HG02884 (cell line): ENCODE data around the gene CAMTA1.
"Not testable (repeated sequence)": the region's sequence is repeated elsewhere in the genome, so short reads cannot be mapped to it uniquely, and the experiment has no call there.

Experiments used
- ATAC-seq: cut with Tn5 transposase; IDR thresholded peaks from one replicate; pipeline ENCODE4 v1.9.1; 2021; ENCODE audit warnings: mild to moderate bottlenecking, moderate library complexity; ENCODE audit not compliant: unreplicated experiment

CAMTA1 gene

GRCh38 chr1:7686301-7686850, 901.1 kb downstream of the CAMTA1 start:
- ATAC-seq = no peak

GRCh38 chr1:7687411-7687810, 902.2 kb downstream of the CAMTA1 start:
- no peak for ATAC-seq

GRCh38 chr1:7688659-7689058, 903.4 kb downstream of the CAMTA1 start:
- no peak for ATAC-seq

- not testable (repeated sequence) for ATAC-seq
Observed at GRCh38 chr1:7689307-7689706, 904.1 kb downstream of the CAMTA1 start.

- no peak for ATAC-seq
Observed at GRCh38 chr1:7690076-7690475, 904.8 kb downstream of the CAMTA1 start.

- ATAC-seq = no peak
Observed at GRCh38 chr1:7690496-7691182, 905.4 kb downstream of the CAMTA1 start.

GRCh38 chr1:7691576-7691975, 906.3 kb downstream of the CAMTA1 start:
- ATAC-seq = no peak

- no peak for ATAC-seq
Observed at GRCh38 chr1:7692005-7692404, 906.8 kb downstream of the CAMTA1 start.

- not testable (repeated sequence) for ATAC-seq
Observed at GRCh38 chr1:7693037-7693436, 907.8 kb downstream of the CAMTA1 start.

- ATAC-seq = no peak
Observed at GRCh38 chr1:7693662-7694061, 908.4 kb downstream of the CAMTA1 start.

- ATAC-seq = no peak
Observed at GRCh38 chr1:7694600-7695496, 909.6 kb downstream of the CAMTA1 start.

GRCh38 chr1:7695497-7696117, 910.4 kb downstream of the CAMTA1 start:
- ATAC-seq = no peak

GRCh38 chr1:7698641-7699040, 913.4 kb downstream of the CAMTA1 start:
- ATAC-seq = no peak

GRCh38 chr1:7702365-7702764, 917.1 kb downstream of the CAMTA1 start:
- no peak for ATAC-seq

- ATAC-seq = no peak
Observed at GRCh38 chr1:7703321-7704213, 918.3 kb downstream of the CAMTA1 start.

- peak; percentile 91 for ATAC-seq
Observed at GRCh38 chr1:7704214-7705047, 919.2 kb downstream of the CAMTA1 start.

- no peak for ATAC-seq
Observed at GRCh38 chr1:7705048-7705907, 920.0 kb downstream of the CAMTA1 start.

GRCh38 chr1:7705908-7706216, 920.6 kb downstream of the CAMTA1 start:
- ATAC-seq = no peak

GRCh38 chr1:7707527-7707926, 922.3 kb downstream of the CAMTA1 start:
- no peak for ATAC-seq
